ENCODE data around the gene CHIC1.
"Not testable (repeated sequence)": the region's sequence is repeated elsewhere in the genome, so short reads cannot be mapped to it uniquely, and the experiment has no call there.

Gene CHIC1

DNA sequence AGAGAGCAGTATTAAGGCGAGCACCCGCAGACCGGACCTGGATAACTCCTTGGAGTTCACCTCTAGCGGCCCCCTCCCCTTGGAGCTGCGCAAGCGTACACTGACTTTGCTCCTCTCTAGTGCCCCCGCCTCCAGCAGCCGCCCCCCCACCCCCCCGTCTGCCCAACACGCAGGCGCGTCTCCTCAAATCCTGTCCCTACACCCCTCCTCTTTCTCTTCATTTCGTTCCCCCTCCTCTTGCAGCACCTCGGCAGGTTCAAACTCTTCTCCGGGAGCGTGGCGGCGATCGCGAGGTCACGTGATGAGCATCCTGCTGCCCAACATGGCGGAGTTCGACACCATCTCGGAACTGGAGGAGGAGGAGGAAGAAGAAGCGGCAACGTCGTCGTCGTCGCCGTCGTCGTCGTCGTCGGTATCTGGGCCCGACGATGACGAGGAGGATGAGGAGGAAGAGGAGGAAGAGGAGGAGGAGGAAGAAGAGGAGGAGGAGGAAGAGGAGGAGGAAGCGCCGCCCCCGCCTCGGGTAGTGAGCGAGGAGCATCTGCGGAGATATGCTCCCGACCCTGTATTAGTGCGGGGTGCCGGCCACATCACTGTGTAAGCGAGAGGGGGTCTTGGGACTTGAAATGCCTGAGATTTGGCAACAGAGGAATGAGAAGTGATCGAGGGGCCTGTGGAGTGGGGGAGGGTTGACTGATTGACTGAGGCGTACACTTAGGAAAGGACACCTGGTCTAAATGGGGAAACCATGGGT, at the start of gene CHIC1:
Gene CHIC1, plus strand, starts transcription at position 214 of the 754 bp plus-strand sequence. Its CDS starts 88 bp downstream, at position 302.
- peak; percentile 80 for DNase-seq

DNA sequence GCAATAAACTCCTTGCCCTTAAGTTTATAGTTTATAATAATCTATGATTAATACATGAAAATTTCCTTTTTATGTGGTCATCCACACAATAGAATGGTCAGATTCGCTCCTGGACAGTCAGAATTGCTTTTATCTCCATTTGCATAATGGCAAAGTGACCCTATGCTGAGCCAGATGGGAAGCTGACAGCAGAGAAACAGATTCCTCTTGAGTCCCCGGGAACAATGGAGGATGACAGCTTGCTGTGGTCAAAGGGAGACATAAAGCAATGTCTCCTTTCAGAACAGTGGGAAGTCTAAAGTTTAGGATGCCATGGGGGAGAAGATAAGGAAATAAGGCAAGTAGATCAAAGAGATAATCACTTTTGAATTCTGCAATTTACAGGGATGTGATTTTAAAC, 40.2 kb upstream of the CHIC1 start:
- DNase-seq: not testable (repeated sequence)

DNA sequence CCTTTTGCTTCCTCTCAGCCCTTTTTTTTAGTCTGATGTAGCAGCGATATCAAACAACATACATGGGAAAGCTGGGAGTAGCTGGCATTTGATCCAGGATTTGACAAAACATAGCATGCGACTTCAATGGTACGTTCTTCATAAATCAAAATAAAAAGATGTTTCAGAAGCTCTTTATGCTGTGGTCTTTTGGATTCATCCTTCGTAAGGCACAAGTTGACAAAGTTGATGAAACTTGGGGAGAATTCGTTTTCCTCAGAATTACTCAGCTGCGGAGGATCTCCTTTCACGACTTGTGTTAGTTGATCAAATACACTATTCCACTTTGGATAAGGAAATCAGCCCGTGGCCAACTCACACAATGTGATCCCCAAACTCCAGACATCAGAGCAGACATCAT, 38.1 kb upstream of the CHIC1 start:
- DNase-seq: no peak

DNA sequence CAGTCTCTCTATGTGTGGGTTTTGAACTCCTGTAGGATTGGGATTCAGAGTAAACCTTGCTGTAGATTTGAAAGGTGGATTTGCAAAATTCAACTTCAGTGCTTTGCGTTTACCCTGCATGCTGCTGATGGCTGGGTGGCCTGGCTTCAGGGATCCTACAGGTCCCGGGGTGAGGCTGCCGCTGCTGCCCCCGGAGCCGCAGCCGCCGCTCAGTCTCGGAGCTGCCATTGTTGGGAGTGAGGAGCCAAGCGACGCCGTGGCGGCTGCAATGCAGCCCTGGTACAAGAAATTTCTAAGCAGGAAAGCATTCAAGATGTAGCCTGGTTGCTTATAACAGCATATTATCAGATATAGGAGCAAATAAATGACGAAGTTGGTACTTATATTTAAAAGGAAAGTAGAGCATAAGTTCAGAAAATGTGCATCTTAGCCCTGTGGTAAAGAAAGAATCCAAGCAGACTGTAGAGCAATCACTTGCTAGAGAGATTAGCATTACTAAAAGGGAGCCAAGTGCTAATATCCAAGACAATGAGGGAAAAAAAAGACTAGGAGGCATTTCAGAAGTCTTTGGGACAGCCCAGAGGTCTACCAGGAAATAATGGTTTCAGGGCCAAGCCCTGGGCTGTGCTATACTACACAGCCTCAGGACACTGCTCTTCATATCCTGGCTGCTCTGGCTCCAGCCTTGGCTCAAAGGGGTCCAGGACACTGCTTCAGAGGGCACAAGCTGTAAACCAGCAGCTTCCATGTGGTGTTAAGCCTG, 36.9 kb upstream of the CHIC1 start:
- no peak for DNase-seq

DNA sequence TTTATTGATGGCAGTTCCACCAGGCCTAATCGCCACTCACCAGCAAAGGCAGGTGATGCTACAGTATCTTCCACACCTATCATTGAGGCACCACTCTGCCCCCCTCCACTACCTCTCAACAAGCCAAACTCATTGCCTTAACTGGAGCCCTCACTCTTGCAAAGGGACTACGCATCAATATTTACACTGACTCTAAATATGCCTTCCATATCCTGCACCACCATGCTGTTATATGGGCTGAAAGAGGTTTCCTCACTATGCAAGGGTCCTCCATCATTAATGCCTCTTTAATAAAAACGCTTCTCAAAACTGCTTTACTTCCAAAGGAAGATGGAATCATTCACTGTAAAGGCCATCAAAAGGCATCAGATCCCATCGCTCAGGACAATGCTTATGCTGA, 31.3 kb upstream of the CHIC1 start:
- not testable (repeated sequence) for DNase-seq

DNA sequence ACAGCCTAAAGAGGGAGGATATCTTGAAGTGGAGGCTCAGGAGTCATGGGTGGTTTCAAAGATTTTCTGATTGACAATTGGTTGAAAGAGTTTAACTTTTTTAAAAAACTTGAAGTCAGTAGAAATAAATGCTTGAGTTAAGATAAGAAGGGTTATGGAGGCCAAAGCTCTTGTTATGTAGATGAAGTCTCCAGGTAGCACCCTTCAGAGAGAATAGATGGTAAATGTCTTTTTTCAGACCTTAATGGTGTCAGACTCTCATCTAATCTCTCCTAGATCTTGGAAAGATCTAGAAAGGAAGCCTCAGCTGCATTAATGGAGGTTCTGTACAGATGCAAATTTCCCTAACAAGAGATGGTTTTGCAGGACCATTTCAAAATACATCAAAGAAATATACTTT, 6.8 kb upstream of the CHIC1 start:
- DNase-seq: no peak

DNA sequence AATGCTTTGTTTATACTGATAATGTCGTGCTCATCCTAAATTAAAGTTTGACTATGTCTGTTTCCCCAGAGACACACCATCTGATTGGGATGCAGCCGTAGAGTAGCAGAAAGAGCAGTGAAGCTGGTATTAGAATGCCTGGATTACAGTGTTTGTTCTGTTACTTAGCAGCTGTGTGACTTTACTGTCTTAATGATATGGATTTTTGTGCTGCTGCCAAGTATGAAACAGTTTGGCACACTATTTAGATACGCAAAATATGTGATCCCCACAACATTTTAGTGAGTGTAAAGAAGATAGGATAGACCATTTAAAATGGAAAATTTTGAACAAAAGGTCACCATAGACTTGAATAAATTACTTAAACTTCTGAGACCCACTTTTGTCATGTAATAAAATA, 1.2 kb upstream of the CHIC1 start:
- no peak for DNase-seq

DNA sequence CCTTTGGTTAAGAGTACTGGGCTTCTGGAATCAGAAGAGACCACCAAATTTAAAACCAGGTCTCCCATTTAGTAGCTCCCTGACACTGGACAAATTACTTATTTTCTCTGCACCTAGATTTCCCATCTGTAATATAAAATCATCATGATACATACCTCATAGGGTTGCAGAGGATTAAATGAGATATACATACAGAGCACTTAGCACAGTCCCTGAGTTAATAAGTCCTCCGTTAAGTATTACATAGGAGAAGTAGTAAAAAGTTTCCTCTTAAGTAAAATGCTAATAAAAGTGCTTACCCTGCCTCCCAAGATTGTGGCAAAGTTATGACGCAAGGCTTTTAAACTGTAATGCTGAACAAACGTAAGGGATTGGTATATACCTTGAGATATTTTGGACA, 539 bp upstream of the CHIC1 start:
- DNase-seq: no peak

DNA sequence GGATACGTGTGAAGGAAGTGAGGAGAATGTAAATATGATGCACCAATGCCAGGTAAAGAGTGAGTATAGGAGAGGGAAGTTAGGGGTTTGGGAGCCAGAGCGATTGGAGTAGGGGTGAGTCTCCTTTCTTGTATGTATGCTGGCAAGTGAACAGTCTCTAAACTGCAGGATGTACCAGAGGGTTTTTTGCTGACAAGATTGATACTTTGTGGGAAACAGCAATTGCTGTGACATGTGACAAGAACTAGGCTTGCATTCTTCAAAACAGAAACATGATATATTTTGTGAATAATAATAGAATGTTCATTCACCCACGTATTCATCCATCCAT, 706 bp downstream of the CHIC1 start:
- no peak for DNase-seq

DNA sequence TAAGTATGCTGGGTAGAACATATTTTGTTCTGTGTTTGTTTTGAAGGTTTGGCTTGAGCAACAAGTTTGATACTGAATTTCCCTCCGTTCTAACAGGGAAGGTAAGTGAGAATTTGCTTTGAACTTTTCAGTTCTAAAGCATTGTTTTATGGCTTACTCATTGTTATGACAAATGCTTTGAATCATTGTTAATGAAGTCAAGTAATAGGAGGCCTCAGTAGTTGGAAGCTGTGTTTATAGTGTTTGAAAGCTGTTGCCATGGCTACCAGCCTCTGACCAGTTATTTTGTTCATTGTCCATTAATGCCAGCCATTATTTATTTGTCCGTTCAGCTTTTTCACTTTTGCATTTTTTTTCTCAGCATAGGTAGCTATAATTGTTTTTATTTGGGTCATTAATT, 14.4 kb downstream of the CHIC1 start:
- DNase-seq: no peak

DNA sequence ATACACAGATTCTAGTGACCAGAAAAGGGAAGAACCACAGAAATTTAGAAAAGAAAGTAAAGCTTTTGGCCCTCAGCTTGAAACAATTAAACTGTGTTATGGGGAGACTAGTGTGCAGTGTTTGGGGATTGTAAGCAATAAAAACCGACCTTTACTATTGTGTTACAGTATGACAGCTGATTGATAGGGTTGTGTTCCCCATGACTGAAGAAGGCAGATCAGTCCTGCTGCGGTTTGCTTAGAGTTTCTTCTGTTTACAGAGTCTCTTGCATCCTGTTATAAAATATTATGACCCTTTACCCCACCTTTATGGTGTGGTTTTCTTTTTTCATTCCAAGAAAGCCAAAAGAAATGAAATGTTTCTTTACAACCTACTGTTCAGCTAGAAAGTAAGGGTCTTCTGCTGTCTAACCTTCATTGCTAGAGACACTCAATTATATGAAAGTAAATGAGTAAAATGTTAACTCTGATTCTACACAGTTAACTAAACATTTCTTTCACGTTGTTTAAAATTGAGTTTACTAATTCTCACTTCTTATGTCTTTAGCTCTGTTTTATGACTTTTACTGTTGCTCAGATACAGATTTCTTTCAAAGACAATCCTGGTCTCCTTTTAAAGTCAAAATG, 18.1 kb downstream of the CHIC1 start:
- DNase-seq: no peak

DNA sequence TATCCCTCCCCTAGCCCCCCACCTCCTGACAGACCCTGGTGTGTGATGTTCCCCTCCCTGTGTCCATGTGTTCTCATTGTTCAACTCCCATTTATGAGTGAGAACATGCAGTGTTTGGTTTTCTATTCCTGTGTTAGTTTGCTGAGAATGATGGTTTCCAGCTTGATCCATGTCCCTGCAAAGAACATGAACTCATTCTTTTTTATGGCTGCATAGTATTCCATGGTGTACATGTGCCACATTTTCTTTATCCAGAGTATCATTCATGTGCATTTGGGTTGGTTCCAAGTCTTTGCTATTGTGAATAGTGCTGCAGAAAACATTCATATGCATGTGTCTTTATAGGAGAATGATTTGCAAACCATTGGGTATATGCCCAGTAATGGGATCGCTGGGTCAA, 34.8 kb downstream of the CHIC1 start:
- DNase-seq: not testable (repeated sequence)

DNA sequence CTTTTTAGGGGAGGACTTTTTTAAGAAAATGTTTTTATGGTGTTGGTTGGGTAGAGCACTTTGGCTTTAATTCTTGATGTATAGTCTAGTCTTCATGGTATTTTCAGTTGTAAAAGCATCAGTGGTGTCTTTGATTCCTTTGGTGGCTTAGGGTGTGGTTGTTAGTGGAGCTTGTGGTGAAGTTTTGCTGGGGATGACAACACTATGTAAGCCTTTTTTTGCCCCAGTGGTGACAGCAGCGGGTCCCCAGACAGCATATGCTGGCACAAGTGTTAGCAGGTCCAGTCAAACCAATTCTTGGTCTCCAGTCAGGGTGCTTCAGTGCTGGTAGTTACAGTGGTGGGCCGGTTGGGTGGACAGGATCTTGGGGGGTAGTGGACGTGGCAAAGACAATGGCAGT, 52.0 kb downstream of the CHIC1 start:
- DNase-seq: no peak

DNA sequence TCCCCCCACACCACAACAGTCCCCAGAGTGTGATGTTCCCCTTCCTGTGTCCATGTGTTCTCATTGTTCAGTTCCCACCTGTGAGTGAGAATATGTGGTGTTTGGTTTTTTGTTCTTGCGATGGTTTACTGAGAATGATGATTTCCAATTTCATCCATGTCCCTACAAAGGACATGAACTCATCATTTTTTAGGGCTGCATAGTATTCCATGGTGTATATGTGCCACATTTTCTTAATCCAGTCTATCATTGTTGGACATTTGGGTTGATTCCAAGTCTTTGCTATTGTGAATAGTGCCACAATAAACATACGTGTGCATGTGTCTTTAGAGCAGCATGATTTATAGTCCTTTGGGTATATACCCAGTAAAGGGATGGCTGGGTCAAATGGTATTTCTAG, 78.7 kb downstream of the CHIC1 start:
- not testable (repeated sequence) for DNase-seq

DNA sequence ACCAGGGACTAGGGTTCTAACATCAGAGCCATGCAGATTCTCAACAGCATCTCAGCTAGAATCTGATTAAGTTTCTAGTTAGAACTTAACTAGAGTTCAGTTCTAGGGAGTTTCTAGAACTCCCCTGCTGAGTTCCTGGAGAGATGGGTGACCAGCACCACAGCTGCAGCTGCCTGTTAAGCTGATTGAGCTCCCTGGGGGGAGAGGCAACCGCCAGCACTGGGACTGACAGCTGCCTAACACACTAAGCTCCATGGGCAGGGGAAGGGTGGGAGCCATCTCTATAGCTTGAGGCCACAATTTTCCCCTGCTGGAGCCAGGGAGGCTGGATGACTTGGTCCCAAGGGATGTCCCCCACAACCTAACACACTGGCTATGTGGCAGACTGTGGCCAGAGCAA, 84.2 kb downstream of the CHIC1 start:
- no peak for DNase-seq

DNA sequence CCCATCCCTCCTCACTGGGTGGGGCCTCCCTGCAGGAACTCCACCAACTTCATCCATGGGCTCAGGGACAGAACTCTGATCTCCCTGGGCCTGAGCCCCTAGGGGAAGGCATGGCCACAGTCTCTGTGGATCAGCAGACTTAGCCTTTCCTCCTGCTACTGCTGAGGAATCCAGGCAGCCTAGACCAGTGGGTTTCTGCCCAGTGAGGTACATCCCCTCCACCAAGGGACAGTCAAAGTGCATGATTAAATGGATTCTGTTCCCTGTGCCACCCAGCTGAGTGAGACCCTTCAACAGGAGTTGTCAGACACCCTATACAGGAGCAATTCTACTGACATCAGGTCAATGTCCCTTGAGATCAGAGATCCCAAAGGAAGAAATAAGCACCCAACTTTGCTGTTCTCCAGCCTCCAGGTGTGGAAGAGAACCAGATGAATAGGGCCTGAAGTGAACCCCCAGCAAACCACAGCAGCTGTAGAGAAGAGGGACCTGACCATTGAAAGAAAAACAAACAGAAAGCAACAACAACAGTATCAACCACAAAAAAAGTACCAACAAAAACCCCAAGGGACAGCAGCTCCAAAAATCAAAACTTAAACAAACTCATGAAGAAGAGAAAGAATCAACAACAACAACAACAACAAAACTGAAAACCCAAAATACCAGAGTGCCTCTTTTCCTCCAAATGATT, 84.8 kb downstream of the CHIC1 start:
- no peak for DNase-seq

DNA sequence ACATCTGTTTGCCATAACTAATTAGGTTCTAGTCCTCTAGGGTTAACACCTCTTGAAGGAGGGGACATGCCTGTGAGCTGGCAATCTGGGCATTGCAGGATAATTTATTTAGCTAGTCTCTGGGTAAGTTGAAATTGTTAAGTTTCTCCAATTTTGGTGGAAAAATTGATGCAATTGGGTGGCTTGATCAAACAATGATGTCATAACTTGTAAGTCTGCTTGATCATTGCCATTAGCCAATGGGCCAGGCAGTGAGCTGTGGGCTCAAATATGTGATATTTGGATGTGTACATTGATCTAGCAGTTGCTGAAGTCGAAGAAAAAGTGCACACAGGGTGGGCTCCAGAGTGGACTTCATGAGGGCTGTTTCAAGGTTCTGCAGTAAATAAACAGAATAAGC, 98.3 kb downstream of the CHIC1 start:
- DNase-seq: not testable (repeated sequence)

DNA sequence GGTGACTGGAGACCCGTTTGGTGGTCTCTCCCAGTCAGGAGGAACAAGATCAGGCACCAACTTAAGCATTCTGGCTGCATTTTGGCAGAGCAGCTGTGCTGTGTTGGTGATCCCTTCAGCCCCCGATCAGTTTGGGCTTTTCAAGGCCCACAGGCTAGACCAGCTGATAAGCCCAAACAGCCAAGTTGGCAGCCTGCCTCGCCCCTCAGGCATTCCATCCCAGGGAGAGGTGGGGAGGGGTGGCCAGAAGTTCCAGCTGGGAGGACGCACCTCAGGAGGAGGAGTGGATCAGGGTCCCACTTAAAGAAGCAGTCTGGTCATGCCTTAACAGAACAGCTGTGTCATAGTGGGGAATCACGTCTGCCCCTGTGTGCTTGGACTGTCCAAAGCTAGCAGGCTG, 105.8 kb downstream of the CHIC1 start:
- no peak for DNase-seq

DNA sequence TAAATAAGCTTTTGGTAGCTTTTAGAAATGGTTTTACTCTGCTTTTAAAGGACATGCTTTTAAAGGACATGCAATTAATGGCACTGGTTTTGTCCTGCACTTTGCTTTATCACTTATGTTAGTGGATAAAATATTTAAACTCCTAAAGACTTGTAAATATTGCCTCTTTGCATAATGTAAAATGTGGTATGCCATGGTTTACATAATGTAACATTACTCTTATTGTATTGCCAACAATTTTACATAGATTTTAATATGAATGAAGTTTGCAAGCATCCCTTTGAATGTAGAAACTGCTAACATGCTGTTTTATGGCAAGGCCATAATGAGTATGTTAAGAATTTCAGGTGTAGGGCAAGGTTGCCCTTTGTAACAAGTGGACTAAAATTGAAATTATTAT, 118.4 kb downstream of the CHIC1 start:
- no peak for DNase-seq

DNA sequence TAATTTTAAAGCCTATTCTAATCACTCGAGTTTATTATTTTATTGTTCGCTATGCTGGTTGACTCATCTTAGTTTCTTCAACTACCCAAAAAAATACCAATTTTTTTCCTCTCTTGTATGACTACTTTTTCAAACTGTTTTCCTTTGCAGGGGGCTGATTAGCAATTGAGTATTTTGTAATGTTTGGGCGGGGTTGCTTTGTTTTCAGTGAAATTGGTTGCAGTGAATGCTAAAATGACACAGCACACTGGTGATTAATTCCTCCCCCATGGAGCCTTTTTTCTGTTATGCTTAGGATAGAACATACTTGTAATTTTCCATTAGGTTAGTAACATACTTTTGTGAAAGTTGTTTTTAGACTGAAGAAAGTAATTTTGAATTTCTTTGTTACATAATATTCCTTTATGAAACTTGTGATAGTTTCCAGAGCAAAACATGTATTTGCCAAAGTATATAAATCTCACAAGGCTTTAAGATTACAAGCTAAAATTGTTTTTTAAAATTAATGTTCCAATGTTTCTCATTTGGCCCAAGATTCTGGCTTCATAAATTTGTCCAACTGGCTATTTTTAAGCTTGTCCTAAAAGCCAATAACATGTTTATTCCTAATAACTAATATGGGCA, 120.4 kb downstream of the CHIC1 start:
- DNase-seq: no peak

DNA sequence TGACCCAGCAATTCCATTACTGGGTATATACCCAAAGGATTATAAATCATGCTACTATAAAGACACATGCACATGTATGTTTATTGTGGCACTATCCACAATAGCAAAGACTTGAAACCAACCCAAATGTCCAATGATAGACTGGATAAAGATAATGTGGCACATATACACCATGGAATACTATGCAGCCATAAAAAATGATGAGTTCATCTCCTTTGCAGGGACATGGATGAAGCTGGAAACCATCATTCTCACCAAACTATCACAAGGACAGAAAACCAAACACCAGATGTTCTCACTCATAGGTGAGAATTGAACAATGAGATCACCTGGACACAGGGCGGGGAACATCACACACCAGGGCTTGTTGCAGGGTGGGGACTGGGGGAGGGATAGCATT, 144.0 kb downstream of the CHIC1 start:
- DNase-seq: not testable (repeated sequence)

DNA sequence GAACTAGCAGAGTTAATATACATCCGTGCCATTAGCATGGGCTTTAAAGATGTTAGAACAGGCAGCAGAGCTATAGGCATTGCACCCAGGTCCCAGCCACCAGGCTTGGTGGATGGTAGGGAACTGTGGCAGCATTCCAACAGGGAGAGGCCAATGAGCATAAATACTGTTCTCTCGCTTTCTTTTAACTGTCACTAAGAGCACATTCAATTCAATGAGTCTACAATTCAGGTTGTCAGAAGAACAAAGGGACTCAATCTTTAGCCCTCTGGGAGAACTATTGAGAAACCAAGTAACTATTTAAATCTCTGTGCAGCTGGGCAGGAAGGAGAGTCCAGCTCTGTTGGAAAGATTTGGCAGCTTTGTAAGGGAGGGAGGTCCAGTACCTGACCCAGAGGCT, 165.6 kb downstream of the CHIC1 start:
- DNase-seq: no peak

Measured in CD4-positive, alpha-beta T cell treated with Interferon gamma for 1 hour (primary cell).